ENCODE data around the gene NT5C3A. TPM values are rescaled to one million over a fixed set of nuclear protein-coding genes. Genes with fewer than 3 reads are reported as not detected.

Gene NT5C3A
- polyA plus RNA-seq, 1 experiment: 11.0 TPM

DNA sequence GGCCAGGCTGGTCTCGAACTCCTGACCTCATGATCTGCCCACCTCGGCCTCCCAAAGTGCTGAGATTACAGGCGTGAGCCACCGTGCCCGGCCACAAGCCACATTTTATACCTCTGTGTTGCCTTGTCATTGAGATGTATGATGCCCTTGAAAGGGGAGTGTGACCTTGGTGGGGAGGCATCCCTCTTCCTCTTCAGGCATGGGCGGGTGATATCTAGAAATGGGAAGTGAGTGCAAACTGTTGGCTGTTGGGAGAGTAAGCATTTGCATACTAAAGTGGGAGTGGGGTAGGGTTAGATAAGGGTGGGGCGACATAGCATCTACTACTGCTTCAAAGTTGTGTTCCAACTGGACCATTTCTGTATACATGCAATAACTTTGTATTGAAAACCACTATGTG is 26.6 kb upstream of the NT5C3A start:
- no peaks in the 10 kb centered on the region for H3K27me3 ChIP-seq (ENCODE audit: control insufficient read depth, insufficient read depth, low read length)
- POLR2A ChIA-PET: no interaction called here
- no peak for DNase-seq (ENCODE audit: low read depth)
- no peaks in the 10 kb centered on the region for H3K36me3 ChIP-seq (ENCODE audit: control insufficient read depth, insufficient read depth, low read length)
- CTCF ChIA-PET: interaction anchor here (1.0 kb wide), 1 partner anchor 13 kb away, joined by 3 read pairs; no protein-coding TSS in a partner anchor
- H3K4me3 ChIP-seq (ENCODE audit: low read depth, low read length): no peak overlapping the region
- TF ChIP-seq, protein P1, sequence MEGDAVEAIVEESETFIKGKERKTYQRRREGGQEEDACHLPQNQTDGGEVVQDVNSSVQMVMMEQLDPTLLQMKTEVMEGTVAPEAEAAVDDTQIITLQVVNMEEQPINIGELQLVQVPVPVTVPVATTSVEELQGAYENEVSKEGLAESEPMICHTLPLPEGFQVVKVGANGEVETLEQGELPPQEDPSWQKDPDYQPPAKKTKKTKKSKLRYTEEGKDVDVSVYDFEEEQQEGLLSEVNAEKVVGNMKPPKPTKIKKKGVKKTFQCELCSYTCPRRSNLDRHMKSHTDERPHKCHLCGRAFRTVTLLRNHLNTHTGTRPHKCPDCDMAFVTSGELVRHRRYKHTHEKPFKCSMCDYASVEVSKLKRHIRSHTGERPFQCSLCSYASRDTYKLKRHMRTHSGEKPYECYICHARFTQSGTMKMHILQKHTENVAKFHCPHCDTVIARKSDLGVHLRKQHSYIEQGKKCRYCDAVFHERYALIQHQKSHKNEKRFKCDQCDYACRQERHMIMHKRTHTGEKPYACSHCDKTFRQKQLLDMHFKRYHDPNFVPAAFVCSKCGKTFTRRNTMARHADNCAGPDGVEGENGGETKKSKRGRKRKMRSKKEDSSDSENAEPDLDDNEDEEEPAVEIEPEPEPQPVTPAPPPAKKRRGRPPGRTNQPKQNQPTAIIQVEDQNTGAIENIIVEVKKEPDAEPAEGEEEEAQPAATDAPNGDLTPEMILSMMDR (IDR thresholded peaks at IDR 0.05; ENCODE audit: insufficient read depth, low read depth, low read length): no peak

DNA sequence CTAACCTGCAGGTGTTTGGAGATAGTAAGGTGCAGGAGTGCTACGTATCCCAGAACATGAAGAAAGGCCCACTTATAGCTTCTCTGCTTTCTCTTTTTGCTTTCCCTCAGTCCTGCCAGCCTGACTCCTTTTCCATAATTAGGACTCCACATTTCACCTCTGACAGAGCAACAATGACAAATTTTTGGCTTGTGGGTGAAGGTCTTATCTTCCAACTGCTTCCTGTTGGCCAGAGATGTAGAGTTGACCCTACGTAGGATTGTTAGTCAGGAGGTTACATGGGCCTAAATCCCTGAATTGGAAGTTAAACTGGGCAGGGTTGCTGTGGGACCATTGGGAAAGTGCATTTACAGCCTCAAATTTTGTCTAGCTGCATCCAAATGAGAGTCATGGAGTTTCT is 25.3 kb upstream of the NT5C3A start:
- ChIA-PET POLR2A (no interaction called here), CTCF (no interaction called here)
- no peak overlapping the region for H3K4me3 ChIP-seq (ENCODE audit: low read depth, low read length)
- TF ChIP-seq, protein P1 (IDR thresholded peaks at IDR 0.05; ENCODE audit: insufficient read depth, low read depth, low read length): no peak
- no peaks in the 10 kb centered on the region for H3K36me3 ChIP-seq (ENCODE audit: control insufficient read depth, insufficient read depth, low read length)
- no peak for DNase-seq (ENCODE audit: low read depth)
- H3K27me3 ChIP-seq (ENCODE audit: control insufficient read depth, insufficient read depth, low read length): no peaks in the 10 kb centered on the region

DNA sequence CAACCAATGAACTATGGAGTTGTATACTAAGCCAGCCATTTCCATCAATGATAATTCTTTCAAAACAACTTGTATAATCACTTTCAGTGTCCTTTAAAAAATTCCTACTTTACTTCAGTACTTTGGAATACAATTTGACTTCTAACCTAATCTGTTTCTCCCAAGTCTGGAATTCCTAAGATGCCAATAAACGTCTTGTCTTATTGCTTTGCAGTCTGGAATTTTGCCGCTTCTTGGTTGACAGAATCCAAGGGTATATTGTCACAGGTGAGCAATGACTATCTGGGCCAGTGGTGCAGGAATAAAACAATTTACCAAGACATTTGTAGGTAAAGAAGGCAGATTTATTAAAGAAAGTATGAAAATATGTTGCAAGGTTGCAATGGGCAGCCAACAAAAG is 24.8 kb upstream of the NT5C3A start:
- no peak overlapping the region for H3K4me3 ChIP-seq (ENCODE audit: low read depth, low read length)
- ChIA-PET CTCF (no interaction called here), POLR2A (no interaction called here)
- no peaks in the 10 kb centered on the region for H3K36me3 ChIP-seq (ENCODE audit: control insufficient read depth, insufficient read depth, low read length)
- H3K27me3 ChIP-seq (ENCODE audit: control insufficient read depth, insufficient read depth, low read length): no peaks in the 10 kb centered on the region
- TF ChIP-seq, protein P1 (IDR thresholded peaks at IDR 0.05; ENCODE audit: insufficient read depth, low read depth, low read length): no peak
- no peak for DNase-seq (ENCODE audit: low read depth)

DNA sequence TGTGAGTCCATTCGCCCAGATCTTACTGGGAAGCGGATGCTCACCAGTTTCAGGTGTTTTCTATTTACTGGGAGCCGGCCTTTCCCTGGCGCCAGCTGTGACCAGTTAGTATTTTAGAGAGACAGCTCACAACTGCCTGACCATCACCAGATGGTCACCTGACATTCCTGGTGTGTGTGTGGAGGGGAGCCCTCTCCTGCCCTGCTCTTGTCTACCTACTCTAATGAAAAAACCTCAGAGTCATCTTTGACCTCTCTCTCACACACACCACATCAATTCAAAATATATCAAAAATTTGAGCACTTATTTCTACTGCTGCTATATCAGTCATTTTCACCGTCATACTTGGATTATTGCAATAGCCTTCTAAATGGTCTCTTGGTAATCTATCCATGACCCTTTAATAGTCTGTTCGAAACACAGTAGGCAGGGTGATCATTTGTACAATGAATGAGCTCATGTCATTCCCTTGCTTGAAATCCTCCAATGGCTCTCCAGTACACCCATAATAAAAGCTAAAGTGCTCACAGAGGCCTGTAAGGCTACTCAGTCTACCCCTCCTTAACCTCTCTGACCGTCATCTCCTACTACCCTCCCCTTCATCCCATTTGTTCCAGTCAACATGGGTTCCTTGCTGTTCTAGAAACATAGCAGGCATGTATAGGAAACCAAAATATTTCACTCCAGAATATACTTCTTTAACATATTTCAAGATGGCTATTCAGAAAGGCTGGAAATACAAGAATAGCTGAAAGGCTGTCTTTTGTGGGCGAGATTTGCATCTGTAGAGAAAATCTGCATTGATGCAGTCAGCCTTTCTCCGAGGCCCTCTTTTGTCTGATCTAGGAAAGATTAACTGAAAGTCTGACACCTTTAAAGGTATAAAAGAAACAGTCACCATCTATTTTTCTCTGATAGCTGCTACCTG is 17.5 kb upstream of the NT5C3A start:
- DNase-seq (ENCODE audit: low read depth): no peak
- Histone ChIP-seq H3K36me3 (ENCODE audit: control insufficient read depth, insufficient read depth, low read length) (no peaks in the 10 kb centered on the region), H3K27me3 (ENCODE audit: control insufficient read depth, insufficient read depth, low read length) (no peaks in the 10 kb centered on the region; the same call in 1 of the 2 replicates), H3K4me3 (ENCODE audit: low read depth, low read length) (no peak overlapping the region)
- ChIA-PET POLR2A (interaction anchor here (0.6 kb wide), 1 partner anchor 154 kb away, joined by 3 read pairs; no protein-coding TSS in a partner anchor), CTCF (interaction anchor here (0.6 kb wide), 1 partner anchor 177 kb away, joined by 4 read pairs; no protein-coding TSS in a partner anchor)
- TF ChIP-seq, protein P1 (IDR thresholded peaks at IDR 0.05; ENCODE audit: insufficient read depth, low read depth, low read length): no peak

DNA sequence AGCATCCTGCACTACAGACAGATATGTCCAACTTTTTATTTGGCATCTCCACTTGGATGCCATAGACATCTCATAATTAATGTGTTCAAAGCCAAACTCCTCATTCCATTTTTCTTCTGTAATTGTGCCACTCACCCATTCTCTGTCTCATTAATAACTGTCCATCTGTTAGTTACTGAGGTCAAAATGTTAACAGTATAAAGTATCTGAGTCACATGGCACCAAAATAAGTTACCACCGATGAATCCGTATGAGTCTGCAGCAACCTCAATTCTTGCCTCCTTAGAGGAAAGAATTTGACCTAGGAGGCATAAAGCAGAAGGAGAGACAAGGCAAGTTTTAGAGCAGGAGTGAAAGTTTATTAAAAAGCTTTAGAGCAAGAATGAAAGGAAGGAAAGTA is 16.5 kb upstream of the NT5C3A start:
- no peak for DNase-seq (ENCODE audit: low read depth)

More for the DNA sequence above, 16.5 kb upstream of the NT5C3A start:
- POLR2A ChIA-PET: no interaction called here
- no peaks in the 10 kb centered on the region; the same call in 1 of the 2 replicates for H3K27me3 ChIP-seq (ENCODE audit: control insufficient read depth, insufficient read depth, low read length)
- CTCF ChIA-PET: interaction anchor here (1.4 kb wide), 1 partner anchor 11 kb away, joined by 3 read pairs; no protein-coding TSS in a partner anchor
- no peak overlapping the region for H3K4me3 ChIP-seq (ENCODE audit: low read depth, low read length)
- TF ChIP-seq, protein P1 (IDR thresholded peaks at IDR 0.05; ENCODE audit: insufficient read depth, low read depth, low read length): no peak
- H3K36me3 ChIP-seq (ENCODE audit: control insufficient read depth, insufficient read depth, low read length): no peaks in the 10 kb centered on the region
